Fibroblast of lung (primary cell): Measurements from ENCODE around the gene ARMC8.

Source experiments
- EZH2 ChIP-seq: IDR thresholded peaks from 2 replicates; pipeline ENCODE4 v1.5.1; 2012; ENCODE audit warnings: low read length, control low read depth, mild to moderate bottlenecking; ENCODE audit errors: missing control alignments
- TF ChIP-seq, protein P1 (sequence below), 2 donors: IDR thresholded peaks in 1 of 2; conservative IDR thresholded peaks in 1 of 2; 1 replicate in 1 of 2; 2 replicates in 1 of 2; pipeline ENCODE4 v1.5.1; 2011 to 2012; ENCODE audit warnings: low read length in 2 of 2, control low read depth in 1 of 2, inconsistent platforms in 1 of 2, low read depth in 1 of 2, mild to moderate bottlenecking in 1 of 2

DNA sequence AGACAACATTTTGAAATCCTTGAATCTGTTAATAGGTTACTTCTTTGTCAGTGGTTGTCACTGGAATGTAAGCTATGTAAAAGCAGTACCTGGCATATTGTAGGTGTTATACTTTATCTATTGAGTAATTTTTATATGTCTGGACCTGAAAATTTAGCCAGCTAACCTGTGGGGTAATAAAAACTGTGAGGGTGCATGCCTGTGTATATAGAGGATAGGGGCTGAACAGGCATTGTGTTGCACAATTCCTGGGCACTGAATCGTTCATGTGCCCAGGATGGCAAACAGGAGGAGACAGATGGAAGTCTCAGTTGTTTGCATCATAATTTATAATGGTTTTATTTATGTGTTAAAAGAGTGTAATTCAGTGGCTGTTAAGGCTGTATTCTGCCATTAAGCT, 67.1 kb downstream of the ARMC8 start:
- TF ChIP-seq, protein P1, sequence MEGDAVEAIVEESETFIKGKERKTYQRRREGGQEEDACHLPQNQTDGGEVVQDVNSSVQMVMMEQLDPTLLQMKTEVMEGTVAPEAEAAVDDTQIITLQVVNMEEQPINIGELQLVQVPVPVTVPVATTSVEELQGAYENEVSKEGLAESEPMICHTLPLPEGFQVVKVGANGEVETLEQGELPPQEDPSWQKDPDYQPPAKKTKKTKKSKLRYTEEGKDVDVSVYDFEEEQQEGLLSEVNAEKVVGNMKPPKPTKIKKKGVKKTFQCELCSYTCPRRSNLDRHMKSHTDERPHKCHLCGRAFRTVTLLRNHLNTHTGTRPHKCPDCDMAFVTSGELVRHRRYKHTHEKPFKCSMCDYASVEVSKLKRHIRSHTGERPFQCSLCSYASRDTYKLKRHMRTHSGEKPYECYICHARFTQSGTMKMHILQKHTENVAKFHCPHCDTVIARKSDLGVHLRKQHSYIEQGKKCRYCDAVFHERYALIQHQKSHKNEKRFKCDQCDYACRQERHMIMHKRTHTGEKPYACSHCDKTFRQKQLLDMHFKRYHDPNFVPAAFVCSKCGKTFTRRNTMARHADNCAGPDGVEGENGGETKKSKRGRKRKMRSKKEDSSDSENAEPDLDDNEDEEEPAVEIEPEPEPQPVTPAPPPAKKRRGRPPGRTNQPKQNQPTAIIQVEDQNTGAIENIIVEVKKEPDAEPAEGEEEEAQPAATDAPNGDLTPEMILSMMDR (conservative IDR thresholded peaks at IDR 0.05 in 1 of 2, IDR thresholded peaks at IDR 0.05 in 1 of 2; ENCODE audit: low read depth in 1 of 2, low read length in 2 of 2) = no peak
- no peak for TF ChIP-seq EZH2
